Endothelial cell of umbilical vein (primary cell): ENCODE results near the gene RANBP1. TPM values are rescaled to one million over a fixed set of nuclear protein-coding genes. Genes with fewer than 3 reads are reported as not detected.

Experiments
- BruUV-seq: library from RNA; stranded (reverse); fragments of 400-500 nt; replicated peaks from 2 replicates; lab custom pipeline; 2021; lab: Mats Ljungman, UMichigan
- CTCF ChIA-PET: fragments of 300-600, 350-600 bp; sonication (Branson Sonifier 250); formaldehyde crosslinking; loops from one replicate; lab custom pipeline; 2021; ENCODE audit warnings: antibody characterized with exemption, inconsistent platforms; lab: Charles Lee
- POLR2A ChIA-PET: fragments of 300-600, 350-600 bp; sonication (Branson Sonifier 250); formaldehyde crosslinking; loops from one replicate; lab custom pipeline; 2021; ENCODE audit warnings: antibody characterized with exemption, inconsistent platforms; lab: Charles Lee
- DNase-seq: peaks from one replicate; pipeline ENCODE4 v3.0.0-alpha.2; 2011; ENCODE audit warnings: low read depth, low spot score
- FAIRE-seq: peaks from 2 replicates; lab custom pipeline; 2011; peaks lifted over from hg19 to GRCh38; lab: Jason Lieb, UNC
- H2AFZ ChIP-seq: 2 replicates; pipeline ENCODE4 v1.6.0; 2012; ENCODE audit warnings: low read depth, low read length, control low read depth, inconsistent platforms
- H3K27ac ChIP-seq: 2 replicates; pipeline ENCODE4 v1.5.1; 2011; ENCODE audit warnings: low read depth, mild to moderate bottlenecking, control low read depth, low read length, moderate library complexity; ENCODE audit not compliant: insufficient read depth
- H3K27me3 ChIP-seq, 2 experiments: 2 replicates each; pipeline versions ENCODE4 v1.6.0 to v1.6.1; 2011; ENCODE audit warnings: low read length in 2 of 2, mixed read lengths in 1 of 2; ENCODE audit not compliant: control insufficient read depth in 2 of 2, insufficient read depth in 2 of 2
- H3K36me3 ChIP-seq, 2 experiments: 2 replicates in 1 of 2; 3 replicates in 1 of 2; pipeline ENCODE4 v1.5.1; 2011; ENCODE audit warnings: low read length in 2 of 2, mild to moderate bottlenecking in 1 of 2, moderate library complexity in 1 of 2; ENCODE audit not compliant: control insufficient read depth in 2 of 2, insufficient read depth in 2 of 2; ENCODE audit errors: extremely low read depth in 1 of 2
- H3K4me1 ChIP-seq: 3 replicates; pipeline ENCODE4 v1.5.1; 2011; ENCODE audit warnings: mild to moderate bottlenecking, low read length; ENCODE audit not compliant: control insufficient read depth, insufficient read depth; ENCODE audit errors: extremely low read depth
- H3K4me2 ChIP-seq: 2 replicates; pipeline ENCODE4 v1.6.1; 2011; ENCODE audit warnings: low read length, control low read depth, mixed read lengths; ENCODE audit not compliant: insufficient read depth
- H3K4me3 ChIP-seq, 3 experiments: fragments of 200-600 bp in 1 of 3; sonication (generic), shearing (Covaris generic) in 1 of 3; replicated peaks in 1 of 3; 2 replicates each; pipeline ENCODE4 v1.5.1; 2011 to 2016; ENCODE audit warnings: control low read depth in 3 of 3, low read length in 3 of 3, mild to moderate bottlenecking in 2 of 3, inconsistent platforms in 1 of 3, low read depth in 1 of 3, moderate library complexity in 1 of 3; ENCODE audit not compliant: insufficient read depth in 1 of 3
- H3K79me2 ChIP-seq: 2 replicates; pipeline ENCODE4 v1.6.0; 2012; ENCODE audit warnings: low read length, inconsistent platforms; ENCODE audit not compliant: control insufficient read depth, insufficient read depth
- H3K9ac ChIP-seq: replicated peaks from 2 replicates; pipeline ENCODE3; 2011; ENCODE audit warnings: low read length, control low read depth; ENCODE audit not compliant: insufficient read depth; ENCODE audit errors: extremely low read depth
- H3K9me1 ChIP-seq: replicated peaks from 3 replicates; pipeline ENCODE4 v1.6.0; 2011; ENCODE audit warnings: mild to moderate bottlenecking, low read length; ENCODE audit not compliant: control insufficient read depth, insufficient read depth; ENCODE audit errors: extremely low read depth
- H3K9me3 ChIP-seq: replicated peaks from 2 replicates; pipeline ENCODE4 v1.5.1; 2012; ENCODE audit warnings: low read length, inconsistent platforms; ENCODE audit not compliant: control insufficient read depth, insufficient read depth
- H4K20me1 ChIP-seq: replicated peaks from 2 replicates; pipeline ENCODE3; 2011; ENCODE audit warnings: mild to moderate bottlenecking, low read length; ENCODE audit not compliant: control insufficient read depth, insufficient read depth; ENCODE audit errors: extremely low read depth
- CTCF ChIP-seq, 2 donors: IDR thresholded peaks; 1 replicate in 1 of 2; 2 replicates in 1 of 2; pipeline ENCODE4 v1.5.1; 2011; ENCODE audit warnings: low read length in 2 of 2, mild to moderate bottlenecking in 2 of 2, moderate library complexity in 2 of 2, control low read depth in 1 of 2, inconsistent platforms in 1 of 2, low read depth in 1 of 2; ENCODE audit not compliant: insufficient read depth in 1 of 2; ENCODE audit errors: extremely low read depth in 1 of 2
- EZH2 ChIP-seq: IDR thresholded peaks from 2 replicates; pipeline ENCODE4 v1.6.1; 2012; ENCODE audit warnings: borderline replicate concordance, low read depth, mild to moderate bottlenecking, moderate library complexity, low read length, inconsistent platforms; ENCODE audit not compliant: severe bottlenecking
- FOS ChIP-seq: IDR thresholded peaks from 2 replicates; pipeline ENCODE4 v1.6.1; 2011; ENCODE audit warnings: mild to moderate bottlenecking, low read length, moderate library complexity, borderline replicate concordance; ENCODE audit not compliant: insufficient read depth
- GATA2 ChIP-seq: IDR thresholded peaks from 2 replicates; pipeline ENCODE4 v1.7.0; 2011; ENCODE audit warnings: low read depth, mild to moderate bottlenecking, moderate library complexity, mixed read lengths, low read length; ENCODE audit not compliant: insufficient read length, insufficient read depth
- JUN ChIP-seq: IDR thresholded peaks from 2 replicates; pipeline ENCODE4 v1.6.1; 2011; ENCODE audit warnings: borderline replicate concordance, low read depth; ENCODE audit not compliant: insufficient read length, insufficient read depth
- MAX ChIP-seq: IDR thresholded peaks from 2 replicates; pipeline ENCODE4 v1.6.1; 2011; ENCODE audit not compliant: insufficient read depth, insufficient read length
- MYC ChIP-seq: IDR thresholded peaks from one replicate; pipeline ENCODE4 v1.6.1; 2011; ENCODE audit warnings: mild to moderate bottlenecking, low read depth, low read length
- POLR2A ChIP-seq: IDR thresholded peaks from 2 replicates; pipeline ENCODE4 v1.6.1; 2012; ENCODE audit warnings: low read depth, mild to moderate bottlenecking, control low read depth, low read length
- POLR2AphosphoS5 ChIP-seq: IDR thresholded peaks from 2 replicates; pipeline ENCODE4 v1.6.1; 2012; ENCODE audit warnings: low read depth, mild to moderate bottlenecking, control low read depth, low read length, moderate library complexity; ENCODE audit not compliant: insufficient read depth
- dilution Hi-C: fragments of 300-500 bp; cut with MboI; formaldehyde crosslinking; loops from one replicate; pipeline ENCODE4 v1.15.0; 2019; ENCODE audit warnings: low sequenced_read_pairs; ENCODE audit not compliant: extremely low pct_ligation_motif_present
- intact Hi-C: fragments of 100-400 bp; cut with micrococcal nuclease; formaldehyde crosslinking; loops from one replicate; pipeline ENCODE4 v1.10.0; 2022
- polyA plus RNA-seq, 4 experiments: library from polyadenylated mRNA; depleted of rRNA in 3 of 4; stranded (reverse) in 3 of 4; unstranded in 1 of 4; fragments of >200 nt; gene quantifications; 2 replicates each; pipeline versions ENCODE4 v1.2.1 to v1.2.3, GENCODE V29; 2011 to 2012; ENCODE audit warnings: missing spikeins in 1 of 4
- total RNA-seq: library from RNA; stranded (reverse); gene quantifications from 2 replicates; pipeline ENCODE4 v1.2.3, GENCODE V29; 2021

The RANBP1 gene
- total and polyA plus RNA-seq, 2 donors (not counting 3 experiments of a cell fraction or from before 2014, with no cell fraction given): 228 to 247 TPM

- dilution Hi-C loops: no loop called here
- no peaks in the 10 kb centered on the region for H3K79me2 ChIP-seq
- no peak overlapping the region for H3K9ac ChIP-seq
- ChIA-PET CTCF (interaction anchor here (1.9 to 3.2 kb wide), 2 partner anchors 80 to 112 kb away, joined by 7 to 24 read pairs; no protein-coding TSS in a partner anchor), POLR2A (no interaction called here)
- no peak overlapping the region for H3K4me2 ChIP-seq
- H4K20me1 ChIP-seq: no peaks in the 10 kb centered on the region
- no peak overlapping the region for H2AFZ ChIP-seq
- no peak overlapping the region for H3K27ac ChIP-seq
- no peaks in the 10 kb centered on the region for H3K36me3 ChIP-seq
- no TSS peak for BruUV-seq
- no peaks in the 10 kb centered on the region for H3K9me3 ChIP-seq
- H3K4me1 ChIP-seq: peaks cover 5% of the 10 kb centered on the region
- no peaks in the 10 kb centered on the region for H3K9me1 ChIP-seq
- no peak for FAIRE-seq
- TF ChIP-seq FOS: no peak
- TF ChIP-seq POLR2A: no peak
- no peak for TF ChIP-seq MYC
- TF ChIP-seq CTCF (IDR thresholded peaks at IDR 0.05; ENCODE audit: extremely low read depth in 1 of 2, insufficient read depth in 1 of 2, low read depth in 1 of 2, low read length in 2 of 2): no peak
- no peak for TF ChIP-seq JUN
- TF ChIP-seq MAX: no peak
- no peak for TF ChIP-seq EZH2
- TF ChIP-seq POLR2AphosphoS5: no peak
- no peak for TF ChIP-seq GATA2
- H3K27me3 ChIP-seq: no peaks in the 10 kb centered on the region
- intact Hi-C loops: loop anchor here (5.0 kb wide), 2 partner anchors 49 to 299 kb away; no protein-coding TSS in a partner anchor
- H3K4me3 ChIP-seq: no peak overlapping the region
- DNase-seq: no peak
These were observed 42.6 kb downstream of the RANBP1 start for GRCh38 chr22:20158391-20159036.
